CD4-positive, alpha-beta T cell (primary cell): Measurements from ENCODE around the gene ZNG1A. TPM values are rescaled to one million over a fixed set of nuclear protein-coding genes. Genes with fewer than 3 reads are reported as not detected.
A peak's percentile ranks its signal among the peaks of the same experiment; 100 is the strongest.
"Not testable (repeated sequence)": the region's sequence is repeated elsewhere in the genome, so short reads cannot be mapped to it uniquely, and the experiment has no call there.

Experiments
- ATAC-seq: fragments of 200-7000 bp; cut with Tn5 transposase; one replicate; pipeline ENCODE4 v1.10.0; 2022; ENCODE audit warnings: mild to moderate bottlenecking; ENCODE audit not compliant: poor library complexity
- CTCF ChIA-PET: fragments of 350-600 bp; sonication (Branson Sonifier 250); formaldehyde crosslinking; loops from one replicate; lab custom pipeline; 2021; ENCODE audit warnings: antibody characterized with exemption, inconsistent platforms; lab: Charles Lee
- POLR2A ChIA-PET: fragments of 350-600 bp; sonication (Branson Sonifier 250); formaldehyde crosslinking; loops from one replicate; lab custom pipeline; 2021; ENCODE audit warnings: antibody characterized with exemption, inconsistent platforms; lab: Charles Lee
- DNase-seq, 14 experiments: peaks; one replicate each; pipeline ENCODE4 v3.0.0-alpha.2; 2013 to 2020; ENCODE audit warnings: mixed read lengths in 2 of 14
- H3K27ac ChIP-seq, 2 donors: one replicate each; pipeline versions ENCODE4 v1.5.1 to v1.7.0; 2013; ENCODE audit warnings: low read length in 2 of 2, low read depth in 1 of 2, mild to moderate bottlenecking in 1 of 2
- H3K27me3 ChIP-seq, 2 experiments: 1 replicate in 1 of 2; 2 replicates in 1 of 2; pipeline versions ENCODE4 v1.6.1 to v1.7.0; 2013; ENCODE audit warnings: low read length in 2 of 2, control low read depth in 1 of 2, mild to moderate bottlenecking in 1 of 2, moderate library complexity in 1 of 2; ENCODE audit not compliant: insufficient read depth in 2 of 2, control insufficient read depth in 1 of 2
- H3K36me3 ChIP-seq: one replicate; pipeline ENCODE4 v1.6.1; 2013; ENCODE audit warnings: low read length, control low read depth; ENCODE audit not compliant: insufficient read depth
- H3K4me1 ChIP-seq: one replicate; pipeline ENCODE4 v1.6.1; 2013; ENCODE audit warnings: low read length, control low read depth; ENCODE audit not compliant: insufficient read depth
- H3K4me3 ChIP-seq: one replicate; pipeline ENCODE4 v1.5.1; 2013; ENCODE audit warnings: mild to moderate bottlenecking, low read length, moderate library complexity
- H3K9me3 ChIP-seq, 2 experiments: 1 replicate in 1 of 2; 2 replicates in 1 of 2; pipeline versions ENCODE4 v1.6.1 to v1.7.0; 2013; ENCODE audit warnings: low read length in 2 of 2, mild to moderate bottlenecking in 2 of 2, control low read depth in 1 of 2, moderate library complexity in 1 of 2; ENCODE audit not compliant: control insufficient read depth in 1 of 2, insufficient read depth in 1 of 2
- H3K27ac Mint-ChIP-seq: one replicate; pipeline ENCODE4 v1.8.0; 2020; ENCODE audit warnings: mixed read lengths
- H3K27me3 Mint-ChIP-seq: one replicate; pipeline ENCODE4 v1.8.0; 2021; ENCODE audit warnings: mixed read lengths
- H3K36me3 Mint-ChIP-seq: one replicate; pipeline ENCODE4 v1.8.0; 2021; ENCODE audit warnings: low read depth, mixed read lengths
- H3K4me1 Mint-ChIP-seq: one replicate; pipeline ENCODE4 v1.8.0; 2021; ENCODE audit warnings: low read depth, mixed read lengths
- H3K4me3 Mint-ChIP-seq: one replicate; pipeline ENCODE4 v1.8.0; 2020; ENCODE audit warnings: mild to moderate bottlenecking, mixed read lengths
- H3K9me3 Mint-ChIP-seq: one replicate; pipeline ENCODE4 v1.8.0; 2020; ENCODE audit warnings: mixed read lengths
- intact Hi-C, 2 experiments: fragments of 100-400 bp; cut with DNase I in 1 of 2; cut with micrococcal nuclease in 1 of 2; formaldehyde crosslinking; loops; one replicate each; pipeline versions ENCODE4 v1.15.1 to v1.9.0; 2023 to 2025; cut with DNase I, micrococcal nuclease
- total RNA-seq, 174 experiments: library from RNA in 2 of 174; stranded (reverse) in 2 of 174; gene quantifications; one replicate each; pipeline ENCODE4 v1.2.3 and lab custom pipeline; 2021 to 2026

Gene ZNG1A
- total RNA-seq, 2 experiments from 2014 or later: 21.9 to 22.4 TPM

- not testable (repeated sequence) for H3K9me3 Mint-ChIP-seq
- H3K4me1 Mint-ChIP-seq: peaks cover 13% of the 10 kb centered on the region
These were observed 68.2 kb downstream of the ZNG1A start for GRCh38 chr9:110672-111071.

GRCh38 chr9:109540-109939 is 69.3 kb downstream of the ZNG1A start:
- H3K36me3 ChIP-seq, H3K9me3 ChIP-seq, POLR2A ChIA-PET, CTCF ChIA-PET, H3K27ac ChIP-seq, H3K36me3 Mint-ChIP-seq, H3K4me3 Mint-ChIP-seq, H3K9me3 Mint-ChIP-seq, H3K4me1 Mint-ChIP-seq, H3K27ac Mint-ChIP-seq, intact Hi-C loops, H3K4me3 ChIP-seq, ATAC-seq: not testable (repeated sequence)
- H3K27me3 ChIP-seq: peaks cover 15 to 18% of the 10 kb centered on the region in 2 experiments
- H3K27me3 Mint-ChIP-seq: peaks cover 61% of the 10 kb centered on the region
- peak in 1 of 14 experiments; percentile 2 for DNase-seq
- peaks cover 17% of the 10 kb centered on the region for H3K4me1 ChIP-seq

More at GRCh38 chr9:110672-111071, 68.2 kb downstream of the ZNG1A start:
- H3K36me3 Mint-ChIP-seq, H3K27ac Mint-ChIP-seq, POLR2A ChIA-PET, H3K27ac ChIP-seq, intact Hi-C loops, H3K36me3 ChIP-seq, CTCF ChIA-PET, H3K4me3 ChIP-seq, ATAC-seq, H3K4me3 Mint-ChIP-seq: not testable (repeated sequence)
- peaks cover 0 to 15% of the 10 kb centered on the region in 2 experiments for H3K9me3 ChIP-seq
- peaks cover 25% of the 10 kb centered on the region for H3K4me1 ChIP-seq
- peak in 1 of 14 experiments; percentile 0 for DNase-seq
- peaks cover 23 to 25% of the 10 kb centered on the region in 2 experiments for H3K27me3 ChIP-seq
- H3K27me3 Mint-ChIP-seq: peaks cover 67% of the 10 kb centered on the region

GRCh38 chr9:108742-109495 is 69.9 kb downstream of the ZNG1A start:
- peaks cover 11% of the 10 kb centered on the region for H3K4me1 ChIP-seq
- ATAC-seq, intact Hi-C loops, H3K9me3 ChIP-seq, H3K4me3 Mint-ChIP-seq, H3K9me3 Mint-ChIP-seq, H3K27ac Mint-ChIP-seq, H3K4me1 Mint-ChIP-seq, CTCF ChIA-PET, H3K36me3 Mint-ChIP-seq, H3K4me3 ChIP-seq, H3K27ac ChIP-seq, H3K36me3 ChIP-seq, POLR2A ChIA-PET: not testable (repeated sequence)
- H3K27me3 ChIP-seq: peaks cover 14% of the 10 kb centered on the region in 2 experiments
- peaks cover 63% of the 10 kb centered on the region for H3K27me3 Mint-ChIP-seq
- DNase-seq: peak in 1 of 14 experiments; percentile 9

DNA sequence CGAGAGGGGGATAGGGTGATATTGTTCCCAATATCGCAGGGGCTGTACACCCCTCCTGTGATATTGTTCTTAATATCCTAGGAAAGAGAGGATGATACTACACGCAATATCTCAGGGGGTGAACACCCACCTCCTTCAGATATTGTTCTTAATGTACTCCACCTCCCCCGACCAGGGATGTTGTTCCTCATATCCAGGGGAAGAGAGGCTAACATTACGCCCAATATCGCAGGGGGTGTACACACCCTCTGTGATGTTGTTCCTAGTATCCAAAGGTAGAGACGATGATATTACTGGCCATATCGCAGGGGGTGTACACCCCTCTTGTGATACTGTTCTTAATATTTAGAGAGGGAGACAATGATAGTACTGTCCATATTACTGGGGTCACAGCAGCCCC is 72.9 kb downstream of the ZNG1A start:
- CTCF ChIA-PET, H3K9me3 ChIP-seq, H3K36me3 Mint-ChIP-seq, intact Hi-C loops, H3K4me3 ChIP-seq, H3K9me3 Mint-ChIP-seq, H3K27ac ChIP-seq, H3K27ac Mint-ChIP-seq, POLR2A ChIA-PET, H3K36me3 ChIP-seq, H3K27me3 ChIP-seq, H3K4me1 ChIP-seq, ATAC-seq, H3K4me3 Mint-ChIP-seq, H3K4me1 Mint-ChIP-seq: not testable (repeated sequence)
- peaks cover 51% of the 10 kb centered on the region for H3K27me3 Mint-ChIP-seq
- DNase-seq: peak in 1 of 14 experiments; percentile 1

GRCh38 chr9:100430-100829 is 78.4 kb downstream of the ZNG1A start:
- intact Hi-C loops, POLR2A ChIA-PET: not testable (repeated sequence)

DNA sequence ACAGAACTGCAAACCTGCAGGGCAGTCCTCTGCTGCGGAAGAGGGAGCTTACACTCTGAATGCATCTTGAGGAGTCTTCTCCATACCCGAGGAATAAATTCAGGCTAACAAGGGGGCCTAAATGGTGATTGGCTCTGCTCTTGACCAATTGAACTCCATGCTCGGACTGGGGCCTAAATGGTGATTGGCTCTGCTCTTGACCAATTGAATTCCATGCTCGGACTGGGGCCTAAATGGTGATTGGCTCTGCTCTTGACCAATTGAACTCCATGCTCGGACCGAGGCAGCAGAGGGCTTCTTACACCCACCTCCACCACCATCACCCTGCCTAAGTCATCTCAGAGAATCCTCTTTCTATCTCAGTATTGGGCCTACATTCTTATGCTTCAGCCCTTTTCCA is 79.0 kb downstream of the ZNG1A start:
- intact Hi-C loops, H3K36me3 Mint-ChIP-seq, H3K36me3 ChIP-seq, H3K4me3 Mint-ChIP-seq, H3K27ac ChIP-seq, H3K4me3 ChIP-seq, CTCF ChIA-PET, H3K27me3 Mint-ChIP-seq, H3K9me3 Mint-ChIP-seq, ATAC-seq, POLR2A ChIA-PET, H3K4me1 ChIP-seq, H3K4me1 Mint-ChIP-seq, H3K27ac Mint-ChIP-seq, H3K9me3 ChIP-seq, H3K27me3 ChIP-seq: not testable (repeated sequence)
- DNase-seq: peak in 1 of 14 experiments; percentile 1

More at GRCh38 chr9:100430-100829, 78.4 kb downstream of the ZNG1A start:
- H3K4me1 ChIP-seq, H3K9me3 ChIP-seq, H3K27me3 ChIP-seq, H3K9me3 Mint-ChIP-seq, H3K27ac Mint-ChIP-seq, H3K4me3 ChIP-seq, H3K27ac ChIP-seq, DNase-seq, H3K36me3 Mint-ChIP-seq, H3K4me1 Mint-ChIP-seq, H3K36me3 ChIP-seq, H3K4me3 Mint-ChIP-seq, ATAC-seq, CTCF ChIA-PET: not testable (repeated sequence)
- H3K27me3 Mint-ChIP-seq: peaks cover 11% of the 10 kb centered on the region

GRCh38 chr9:98775-99174 is 80.1 kb downstream of the ZNG1A start:
- DNase-seq, H3K9me3 Mint-ChIP-seq, intact Hi-C loops, H3K4me1 Mint-ChIP-seq, ATAC-seq, POLR2A ChIA-PET, H3K27me3 ChIP-seq, H3K4me1 ChIP-seq, H3K36me3 ChIP-seq, H3K9me3 ChIP-seq, CTCF ChIA-PET, H3K4me3 ChIP-seq, H3K27ac ChIP-seq, H3K27ac Mint-ChIP-seq, H3K27me3 Mint-ChIP-seq, H3K36me3 Mint-ChIP-seq, H3K4me3 Mint-ChIP-seq: not testable (repeated sequence)
